ENCODE measurements around the gene LRRN3. TPM values are rescaled to one million over a fixed set of nuclear protein-coding genes. Genes with fewer than 3 reads are reported as not detected.
"Not testable (repeated sequence)": the region's sequence is repeated elsewhere in the genome, so short reads cannot be mapped to it uniquely, and the experiment has no call there.

Gene LRRN3
- total RNA-seq, 1 donor from 2014 or later: not detected

- Mint-ChIP-seq H3K9me3 (ENCODE audit: unreplicated experiment) (peaks cover 8% of the 10 kb centered on the region), H3K4me1 (ENCODE audit: unreplicated experiment) (no peaks in the 10 kb centered on the region), H3K36me3 (ENCODE audit: low read depth, unreplicated experiment) (peaks cover 8% of the 10 kb centered on the region), H3K27ac (ENCODE audit: unreplicated experiment) (no peak overlapping the region), H3K4me3 (ENCODE audit: unreplicated experiment) (no peak overlapping the region), H3K27me3 (ENCODE audit: unreplicated experiment) (no peaks in the 10 kb centered on the region)
- no peak for DNase-seq (ENCODE audit: low spot score)
- no peak for TF ChIP-seq CTCF (IDR thresholded peaks at IDR 0.05; ENCODE audit: unreplicated experiment)
Measured at GRCh38 chr7:111067682-111068081, 23.2 kb upstream of the LRRN3 start.

- Mint-ChIP-seq H3K4me3 (ENCODE audit: unreplicated experiment) (no peak overlapping the region), H3K36me3 (ENCODE audit: low read depth, unreplicated experiment) (peaks cover 4% of the 10 kb centered on the region), H3K9me3 (ENCODE audit: unreplicated experiment) (peaks cover 4% of the 10 kb centered on the region), H3K4me1 (ENCODE audit: unreplicated experiment) (no peaks in the 10 kb centered on the region), H3K27ac (ENCODE audit: unreplicated experiment) (no peak overlapping the region), H3K27me3 (ENCODE audit: unreplicated experiment) (no peaks in the 10 kb centered on the region)
- DNase-seq (ENCODE audit: low spot score): no peak
- TF ChIP-seq CTCF (IDR thresholded peaks at IDR 0.05; ENCODE audit: unreplicated experiment): no peak
Measured at GRCh38 chr7:111068618-111069017, 22.3 kb upstream of the LRRN3 start.

- H3K27me3 Mint-ChIP-seq (ENCODE audit: unreplicated experiment): no peaks in the 10 kb centered on the region
- H3K9me3 Mint-ChIP-seq (ENCODE audit: unreplicated experiment): no peaks in the 10 kb centered on the region
- H3K27ac Mint-ChIP-seq (ENCODE audit: unreplicated experiment): no peak overlapping the region
- peaks cover 11% of the 10 kb centered on the region for H3K4me1 Mint-ChIP-seq (ENCODE audit: unreplicated experiment)
- H3K4me3 Mint-ChIP-seq (ENCODE audit: unreplicated experiment): no peak overlapping the region
- no peak for DNase-seq (ENCODE audit: low spot score)
- H3K36me3 Mint-ChIP-seq (ENCODE audit: low read depth, unreplicated experiment): no peaks in the 10 kb centered on the region
- TF ChIP-seq CTCF (IDR thresholded peaks at IDR 0.05; ENCODE audit: unreplicated experiment): no peak
Measured at GRCh38 chr7:111071556-111071955, 19.4 kb upstream of the LRRN3 start.

GRCh38 chr7:111072658-111073057 lies 18.3 kb upstream of the LRRN3 start:
- H3K4me3 Mint-ChIP-seq (ENCODE audit: unreplicated experiment); H3K27ac Mint-ChIP-seq (ENCODE audit: unreplicated experiment); DNase-seq (ENCODE audit: low spot score); H3K9me3 Mint-ChIP-seq (ENCODE audit: unreplicated experiment); H3K36me3 Mint-ChIP-seq (ENCODE audit: low read depth, unreplicated experiment); H3K27me3 Mint-ChIP-seq (ENCODE audit: unreplicated experiment): not testable (repeated sequence)
- H3K4me1 Mint-ChIP-seq (ENCODE audit: unreplicated experiment): peaks cover 11% of the 10 kb centered on the region

- Mint-ChIP-seq H3K4me1 (ENCODE audit: unreplicated experiment) (peaks cover 11% of the 10 kb centered on the region), H3K27me3 (ENCODE audit: unreplicated experiment) (no peaks in the 10 kb centered on the region), H3K36me3 (ENCODE audit: low read depth, unreplicated experiment) (no peaks in the 10 kb centered on the region), H3K4me3 (ENCODE audit: unreplicated experiment) (no peak overlapping the region), H3K27ac (ENCODE audit: unreplicated experiment) (no peak overlapping the region), H3K9me3 (ENCODE audit: unreplicated experiment) (no peaks in the 10 kb centered on the region)
- no peak for TF ChIP-seq CTCF (IDR thresholded peaks at IDR 0.05; ENCODE audit: unreplicated experiment)
- DNase-seq (ENCODE audit: low spot score): no peak
Measured at GRCh38 chr7:111074071-111074747, 16.7 kb upstream of the LRRN3 start.

Measured in endothelial cell (in vitro differentiated cells).